NCI-H526 (cell line): ENCODE measurements around the gene NELL1.

ENCODE experiments used
- DNase-seq, 2 experiments: peaks; one replicate each; lab custom pipeline; 2025; lab: John Stamatoyannopoulos, UW

The NELL1 gene

DNA sequence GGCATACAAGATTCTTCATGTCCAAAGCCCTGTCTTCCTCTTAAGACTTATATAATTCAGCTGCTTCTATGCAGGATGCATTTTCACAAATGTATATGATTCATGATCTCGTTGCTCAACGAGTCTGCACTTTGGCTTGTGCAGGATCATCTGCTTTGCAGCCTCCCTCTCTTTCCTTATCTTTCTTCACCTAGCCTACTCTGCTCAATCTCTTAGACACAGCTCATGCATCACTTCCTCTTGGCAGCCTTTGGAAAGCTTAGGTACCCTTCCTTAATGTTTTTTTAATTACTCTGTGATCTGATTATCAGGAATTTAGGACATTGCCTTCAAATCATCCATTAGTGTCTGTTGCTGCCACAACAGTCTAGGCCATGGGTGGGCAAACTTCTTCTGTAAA is 673.8 kb downstream of the NELL1 start:
- DNase-seq, result no peak

DNA sequence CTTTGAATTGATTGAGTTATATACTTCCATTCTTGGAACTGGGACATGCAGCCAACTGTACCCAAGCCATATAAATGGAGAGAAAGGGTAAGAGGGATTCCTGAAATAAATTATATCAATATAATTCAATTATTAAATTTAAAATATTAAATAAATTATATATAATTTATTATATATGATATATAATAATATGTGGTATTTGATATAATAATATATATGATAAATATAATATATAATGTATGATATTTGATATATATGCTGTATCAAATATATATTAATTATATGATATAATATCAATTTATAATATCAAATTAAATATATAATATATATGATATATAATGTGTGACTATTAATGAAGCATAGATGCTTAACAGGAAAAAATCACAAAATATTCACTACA is 677.0 kb downstream of the NELL1 start:
- DNase-seq, result no peak

DNA sequence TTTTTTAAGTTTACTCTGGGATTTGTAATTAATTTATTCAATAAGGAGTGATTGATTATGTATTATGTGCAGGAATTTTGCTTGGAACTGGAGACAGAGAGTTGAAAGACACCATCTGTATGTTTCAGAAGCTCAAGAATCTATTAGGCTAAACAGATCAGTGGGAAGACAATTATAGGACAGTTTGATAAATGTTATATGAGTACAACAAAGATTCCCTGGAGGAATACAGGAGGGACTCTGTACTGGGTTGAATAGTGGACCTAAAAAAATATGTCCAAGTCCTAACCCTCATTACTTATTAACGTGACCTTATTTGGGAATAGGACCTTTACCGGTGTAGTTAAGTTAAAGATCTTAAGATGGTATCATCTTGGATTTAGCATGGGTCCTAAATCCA is 681.2 kb downstream of the NELL1 start:
- no peak for DNase-seq

GRCh38 chr11:21353425-21353824 is 684.0 kb downstream of the NELL1 start:
- DNase-seq, result no peak

DNA sequence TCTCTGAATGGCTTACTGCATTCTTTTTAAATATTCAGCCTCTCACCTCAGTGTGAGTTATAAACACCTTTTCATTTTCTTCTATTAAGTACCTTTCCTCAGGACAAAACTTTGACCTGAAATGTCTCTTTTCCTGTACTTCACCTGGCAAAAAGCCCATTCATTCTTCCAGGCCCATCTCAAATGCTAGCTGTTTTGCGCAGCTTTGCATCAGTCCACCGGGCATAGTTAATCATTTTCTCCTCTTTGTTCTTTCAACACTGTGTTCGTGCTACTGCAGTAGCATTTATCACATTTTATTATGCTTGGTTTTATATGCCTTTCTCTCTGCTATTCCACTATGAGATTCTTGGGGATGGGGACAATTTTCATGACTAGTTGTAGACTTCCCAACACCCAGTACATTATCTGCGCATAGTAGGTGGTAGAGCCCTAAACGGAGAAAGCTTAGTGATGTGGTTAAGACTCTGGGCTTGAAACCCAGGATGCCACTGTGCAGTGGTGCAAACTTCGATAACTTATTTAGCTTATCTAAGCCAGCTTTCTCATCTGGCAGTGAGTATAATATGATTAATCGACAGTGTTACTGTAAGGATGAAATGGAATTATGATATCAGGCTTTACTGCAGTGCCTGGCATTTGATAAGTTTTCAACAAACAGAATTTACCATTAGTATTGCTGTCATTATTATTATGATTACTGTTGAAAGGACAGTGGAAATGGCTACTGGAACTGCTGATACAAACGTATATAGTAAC is 695.7 kb downstream of the NELL1 start:
- DNase-seq, result no peak

- DNase-seq, result no peak
These were observed 700.6 kb downstream of the NELL1 start for GRCh38 chr11:21369947-21370346.

DNA sequence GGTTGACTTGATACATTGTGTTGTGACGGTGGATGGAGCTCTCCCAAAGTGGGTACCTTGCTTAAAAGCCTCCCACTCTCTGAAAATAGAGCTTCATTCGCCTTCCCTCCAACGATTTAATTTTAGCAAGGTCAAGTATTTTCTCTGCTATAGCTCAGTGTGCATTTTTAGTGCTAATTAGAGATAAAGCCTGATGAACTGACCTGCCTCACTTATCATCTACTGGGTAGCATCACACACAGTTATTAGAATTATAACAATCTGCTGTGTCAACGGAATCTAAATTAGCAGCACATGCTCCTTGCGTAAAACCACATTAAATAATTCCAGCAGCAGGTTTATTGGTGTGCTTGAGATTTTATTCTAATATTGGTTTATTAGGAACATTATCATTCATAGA is 701.7 kb downstream of the NELL1 start:
- DNase-seq, result no peak

- no peak for DNase-seq
These were observed 703.3 kb downstream of the NELL1 start for GRCh38 chr11:21372672-21373071.

GRCh38 chr11:21374376-21374775 is 705.0 kb downstream of the NELL1 start:
- DNase-seq, result no peak

GRCh38 chr11:21385669-21386440 is 716.5 kb downstream of the NELL1 start:
- DNase-seq, result no peak

GRCh38 chr11:21390430-21390829 is 721.0 kb downstream of the NELL1 start:
- no peak for DNase-seq

- no peak for DNase-seq
These were observed 727.1 kb downstream of the NELL1 start for GRCh38 chr11:21396342-21397008.

- no peak for DNase-seq
These were observed 728.8 kb downstream of the NELL1 start for GRCh38 chr11:21398195-21398594.

GRCh38 chr11:21401496-21401895 is 732.1 kb downstream of the NELL1 start:
- DNase-seq, result no peak

DNA sequence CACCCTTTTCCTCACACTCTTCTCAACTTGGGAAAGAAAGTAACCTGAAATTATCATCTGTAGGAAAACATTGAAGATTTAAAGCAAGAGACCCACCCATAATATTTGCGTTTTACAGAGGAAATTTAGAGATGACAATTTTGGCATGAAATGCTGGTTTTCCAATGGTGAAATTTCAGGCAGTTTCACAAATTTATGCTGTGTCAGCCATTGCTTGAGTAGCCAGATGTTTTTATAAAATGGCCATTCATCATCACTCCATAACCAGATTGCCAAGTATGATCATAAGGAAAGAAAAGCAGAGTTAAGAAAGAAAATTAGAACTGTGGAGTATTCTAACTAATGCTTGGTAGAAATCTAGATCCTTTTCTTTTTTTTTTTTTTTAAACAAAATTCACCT is 732.9 kb downstream of the NELL1 start:
- no peak for DNase-seq

DNA sequence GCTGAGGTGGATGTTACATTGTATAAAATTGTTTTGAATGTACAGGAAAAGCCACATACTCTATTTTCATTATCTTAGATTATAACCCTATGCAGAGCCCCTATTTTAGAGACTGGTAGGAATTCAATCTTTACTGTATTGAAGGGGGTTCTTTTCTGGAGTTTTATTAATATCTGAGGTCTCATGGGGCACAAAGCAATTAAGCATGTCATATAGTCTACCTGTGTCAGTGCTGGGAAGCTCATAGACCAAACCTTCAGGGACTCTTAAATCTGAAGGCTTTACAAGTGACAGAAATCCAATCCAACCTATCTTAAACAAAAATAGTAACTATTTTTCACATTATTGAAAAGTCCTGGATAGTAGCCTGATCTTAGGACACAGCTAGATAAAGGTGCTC is 733.7 kb downstream of the NELL1 start:
- DNase-seq, result no peak

- DNase-seq, result no peak
These were observed 736.0 kb downstream of the NELL1 start for GRCh38 chr11:21405422-21405821.

DNA sequence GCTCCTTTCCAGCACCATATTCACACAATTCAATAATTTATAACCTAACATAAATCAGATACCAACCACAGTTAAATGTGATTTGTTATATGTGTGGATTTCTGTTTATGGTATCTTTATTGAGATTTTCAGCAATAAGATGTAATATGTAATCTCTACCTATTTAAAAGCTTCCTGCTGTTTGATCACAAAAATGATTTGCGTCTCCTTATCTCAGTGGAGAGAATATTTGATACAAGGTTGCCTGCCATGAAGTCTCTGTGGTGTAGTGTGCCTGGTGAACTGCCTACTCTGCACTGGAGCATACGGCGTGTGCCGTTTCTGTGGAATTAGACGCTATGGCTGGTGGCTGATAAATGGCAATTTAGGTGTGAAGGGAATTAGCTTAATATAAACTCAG is 741.1 kb downstream of the NELL1 start:
- DNase-seq, result no peak

DNA sequence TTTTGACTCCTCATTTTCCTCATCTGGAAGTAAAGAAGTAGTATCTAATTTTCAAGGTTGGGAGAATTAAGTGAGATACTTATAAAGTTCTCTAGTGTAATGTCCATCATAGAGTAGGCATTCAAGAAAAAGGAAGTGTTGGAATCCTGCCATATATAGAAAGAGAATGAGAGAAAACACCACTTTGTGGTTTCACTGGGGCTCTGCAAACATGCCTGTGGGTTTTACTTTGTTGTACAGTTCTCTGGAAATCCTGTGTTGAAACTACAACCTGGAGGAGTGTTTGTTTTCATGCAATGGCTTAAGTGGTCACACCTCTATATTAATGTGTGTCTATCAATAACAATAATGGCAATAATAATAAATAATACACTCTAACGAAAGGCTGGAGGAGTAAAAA is 741.7 kb downstream of the NELL1 start:
- DNase-seq, result no peak

DNA sequence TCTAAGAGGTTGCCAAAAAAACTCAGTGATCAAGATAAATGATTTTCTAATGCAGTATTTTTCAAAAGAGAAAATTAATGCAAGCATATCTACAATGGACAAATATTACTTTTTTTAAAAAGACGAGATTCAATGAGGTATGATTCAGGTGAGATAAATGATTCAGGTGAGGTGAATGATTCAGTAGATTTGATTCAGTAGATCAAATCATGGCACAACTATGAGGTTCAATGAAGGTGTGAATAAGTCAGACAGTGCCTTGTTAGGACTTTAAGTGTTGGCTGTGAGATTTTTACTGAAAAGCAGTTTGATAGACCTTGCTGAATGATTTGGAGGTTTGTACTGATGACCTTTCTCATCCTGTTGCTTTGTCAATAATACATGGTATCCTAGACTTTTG is 742.2 kb downstream of the NELL1 start:
- DNase-seq, result no peak

DNA sequence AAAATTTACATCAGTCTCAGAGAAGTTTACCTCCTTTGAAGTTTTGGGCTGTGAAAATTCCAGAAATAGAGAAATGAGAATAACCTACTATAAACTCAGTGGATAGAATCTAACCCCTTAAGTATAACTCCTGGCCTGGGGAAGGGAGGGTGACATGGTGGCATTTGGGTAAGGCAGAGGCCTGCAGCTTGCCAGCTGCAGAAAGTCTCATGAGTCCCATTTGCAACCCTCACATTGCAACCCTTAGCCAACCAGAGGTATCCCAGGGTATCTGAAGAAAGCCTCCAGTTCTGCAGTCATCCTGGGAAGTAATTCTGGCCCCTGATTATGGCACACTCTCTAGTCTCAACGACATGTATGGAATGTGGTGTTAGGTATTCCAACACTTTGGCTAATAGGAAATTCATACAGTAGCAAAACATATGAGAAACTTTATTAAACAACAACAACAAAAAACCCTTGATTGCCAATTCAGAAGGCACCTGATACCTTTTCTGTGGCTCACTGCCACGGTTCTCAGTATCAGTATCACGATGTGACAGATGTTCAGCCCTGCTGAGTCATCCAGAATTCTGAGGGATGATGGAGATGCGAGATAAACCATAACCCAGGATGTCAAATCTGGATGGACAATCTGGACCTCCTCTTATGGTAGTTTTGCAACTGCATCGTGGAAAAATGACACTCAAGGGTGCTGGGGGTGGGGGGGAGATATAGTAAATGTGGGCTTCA is 743.4 kb downstream of the NELL1 start:
- no peak for DNase-seq

DNA sequence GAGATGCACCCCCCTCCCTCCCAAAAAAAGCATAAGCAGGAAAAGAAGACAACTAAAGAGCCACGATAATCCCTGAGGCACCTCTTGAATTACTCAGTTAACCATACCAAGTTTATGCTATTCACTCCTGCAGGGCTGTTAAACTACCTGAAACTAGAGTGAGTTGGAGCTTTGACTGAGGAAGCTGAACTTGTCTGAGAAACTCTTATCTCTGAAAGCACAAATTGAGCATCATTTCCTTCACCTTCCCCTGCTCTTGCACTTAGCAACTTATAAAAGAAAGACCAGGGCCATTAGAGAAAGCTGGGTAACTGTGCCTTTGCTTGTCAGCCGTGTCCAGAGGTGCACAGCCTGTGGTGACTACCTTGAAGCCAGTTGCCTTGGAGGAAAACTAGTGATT is 745.6 kb downstream of the NELL1 start:
- DNase-seq, result no peak
